ENCODE data around the gene XPO1.

XPO1 gene

DNA sequence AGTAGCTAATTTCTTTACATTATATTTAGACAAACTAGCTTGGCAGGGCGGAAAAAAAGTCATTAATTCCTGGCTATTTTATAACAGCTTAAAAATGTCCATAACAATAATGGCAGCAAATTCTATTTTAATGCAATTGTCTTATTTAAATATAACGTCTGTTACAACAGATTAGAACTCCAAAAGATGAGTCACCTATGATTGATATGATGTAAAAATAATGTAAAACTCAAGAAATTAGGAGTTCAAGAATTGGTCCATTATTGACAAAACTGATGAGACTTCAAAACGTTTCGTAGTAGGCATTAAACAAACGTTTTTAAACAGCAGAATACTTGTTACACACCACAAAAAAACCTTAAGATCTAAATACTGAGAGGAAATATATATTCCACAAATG, 2.7 kb downstream of the XPO1 start:
- in situ Hi-C loops (cut with MboI; ENCODE audit: low sequenced_read_pairs, unreplicated experiment), result no loop called here
- DNase-seq (ENCODE audit: low spot score), result no peak
- TF ChIP-seq, protein P1, sequence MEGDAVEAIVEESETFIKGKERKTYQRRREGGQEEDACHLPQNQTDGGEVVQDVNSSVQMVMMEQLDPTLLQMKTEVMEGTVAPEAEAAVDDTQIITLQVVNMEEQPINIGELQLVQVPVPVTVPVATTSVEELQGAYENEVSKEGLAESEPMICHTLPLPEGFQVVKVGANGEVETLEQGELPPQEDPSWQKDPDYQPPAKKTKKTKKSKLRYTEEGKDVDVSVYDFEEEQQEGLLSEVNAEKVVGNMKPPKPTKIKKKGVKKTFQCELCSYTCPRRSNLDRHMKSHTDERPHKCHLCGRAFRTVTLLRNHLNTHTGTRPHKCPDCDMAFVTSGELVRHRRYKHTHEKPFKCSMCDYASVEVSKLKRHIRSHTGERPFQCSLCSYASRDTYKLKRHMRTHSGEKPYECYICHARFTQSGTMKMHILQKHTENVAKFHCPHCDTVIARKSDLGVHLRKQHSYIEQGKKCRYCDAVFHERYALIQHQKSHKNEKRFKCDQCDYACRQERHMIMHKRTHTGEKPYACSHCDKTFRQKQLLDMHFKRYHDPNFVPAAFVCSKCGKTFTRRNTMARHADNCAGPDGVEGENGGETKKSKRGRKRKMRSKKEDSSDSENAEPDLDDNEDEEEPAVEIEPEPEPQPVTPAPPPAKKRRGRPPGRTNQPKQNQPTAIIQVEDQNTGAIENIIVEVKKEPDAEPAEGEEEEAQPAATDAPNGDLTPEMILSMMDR (IDR thresholded peaks at IDR 0.05; ENCODE audit: borderline replicate concordance, control extremely low read depth, extremely low read depth, insufficient read depth, missing control alignments), result no peak

DNA sequence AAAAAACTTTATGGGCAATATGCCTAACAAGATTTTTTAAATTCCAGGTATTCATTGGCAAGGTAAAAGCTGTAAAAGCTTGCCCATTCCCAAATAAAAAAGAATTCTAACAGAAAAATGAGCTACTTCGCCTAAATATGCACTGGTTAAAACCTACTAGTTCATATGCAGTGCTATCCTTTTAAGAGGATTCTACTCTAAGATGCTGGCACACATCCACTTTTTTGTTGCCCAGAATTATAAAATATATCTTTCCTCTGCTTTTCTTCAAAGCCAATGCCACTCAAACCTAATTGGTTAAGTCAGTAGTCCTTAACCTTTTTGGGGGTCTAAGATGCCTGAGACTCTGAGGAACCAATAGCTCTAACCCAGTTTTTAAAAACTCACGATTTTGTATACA, 3.2 kb downstream of the XPO1 start:
- TF ChIP-seq, protein P1 (IDR thresholded peaks at IDR 0.05; ENCODE audit: borderline replicate concordance, control extremely low read depth, extremely low read depth, insufficient read depth, missing control alignments), result no peak
- in situ Hi-C loops (cut with MboI; ENCODE audit: low sequenced_read_pairs, unreplicated experiment), result no loop called here
- no peak for DNase-seq (ENCODE audit: low spot score)

GRCh38 chr2:61530749-61531148, 7.4 kb downstream of the XPO1 start:
- TF ChIP-seq, protein P1 (IDR thresholded peaks at IDR 0.05; ENCODE audit: borderline replicate concordance, control extremely low read depth, extremely low read depth, insufficient read depth, missing control alignments), result no peak
- DNase-seq (ENCODE audit: low spot score), result no peak
- in situ Hi-C loops (cut with MboI; ENCODE audit: low sequenced_read_pairs, unreplicated experiment), result no loop called here

DNA sequence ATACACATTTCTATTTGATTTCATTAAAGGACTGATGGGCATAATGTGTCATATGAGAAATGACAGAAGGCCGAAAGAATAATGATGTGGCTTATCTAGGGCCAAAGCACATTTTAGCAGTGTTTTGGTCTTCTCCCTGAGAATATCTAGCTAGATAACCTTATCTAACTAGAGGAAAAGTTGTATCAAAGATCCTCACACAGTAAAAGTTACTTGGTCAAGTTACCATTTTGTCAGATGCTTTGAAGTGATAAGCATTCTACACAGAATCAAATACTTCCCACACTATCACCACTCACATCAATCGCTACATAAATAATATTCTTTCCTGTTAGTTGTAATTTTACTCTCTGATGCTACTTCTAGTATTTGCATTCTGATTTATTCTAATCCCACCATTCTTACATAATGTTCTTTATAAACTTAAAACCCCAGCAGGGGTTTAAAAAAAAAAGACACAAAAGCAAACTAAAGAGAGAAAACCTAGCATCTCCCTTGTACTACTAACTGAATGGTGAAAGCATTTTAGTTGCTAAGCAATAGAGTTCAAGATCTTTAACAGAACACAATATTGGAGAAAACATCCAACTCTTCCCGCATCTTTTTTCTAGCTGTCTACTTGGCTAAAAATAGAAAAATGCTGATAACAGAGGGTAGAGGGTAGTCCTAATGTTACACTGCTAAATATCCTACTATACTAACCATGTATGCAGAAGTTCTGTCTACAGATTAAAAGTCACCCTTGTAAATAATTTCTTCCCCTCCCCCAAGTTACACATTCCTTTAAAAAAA, 8.0 kb downstream of the XPO1 start:
- TF ChIP-seq, protein P1 (IDR thresholded peaks at IDR 0.05; ENCODE audit: borderline replicate concordance, control extremely low read depth, extremely low read depth, insufficient read depth, missing control alignments), result no peak
- in situ Hi-C loops (cut with MboI; ENCODE audit: low sequenced_read_pairs, unreplicated experiment), result no loop called here
- no peak for DNase-seq (ENCODE audit: low spot score)

DNA sequence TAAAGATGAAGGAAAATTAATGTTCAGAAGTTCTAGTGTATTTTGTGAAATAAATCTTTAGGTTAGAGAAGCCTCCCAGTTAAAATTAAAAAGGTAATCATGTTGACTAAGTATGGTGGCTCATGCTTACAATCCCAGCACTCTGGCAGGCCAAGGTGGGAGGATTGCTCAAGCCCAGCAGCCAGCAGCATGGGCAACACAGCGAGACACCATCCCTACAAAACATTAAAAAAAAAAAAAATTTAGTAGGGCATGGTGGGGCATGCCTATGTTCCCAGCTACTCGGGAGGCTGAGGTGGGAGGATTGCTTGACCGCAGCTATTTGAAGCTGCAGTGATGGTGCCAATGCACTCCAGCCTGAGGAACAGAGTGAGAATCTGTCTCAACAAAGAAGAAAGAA, 17.9 kb downstream of the XPO1 start:
- no peak for DNase-seq (ENCODE audit: low spot score)
- TF ChIP-seq, protein P1 (IDR thresholded peaks at IDR 0.05; ENCODE audit: borderline replicate concordance, control extremely low read depth, extremely low read depth, insufficient read depth, missing control alignments), result no peak
- in situ Hi-C loops (cut with MboI; ENCODE audit: low sequenced_read_pairs, unreplicated experiment), result no loop called here

DNA sequence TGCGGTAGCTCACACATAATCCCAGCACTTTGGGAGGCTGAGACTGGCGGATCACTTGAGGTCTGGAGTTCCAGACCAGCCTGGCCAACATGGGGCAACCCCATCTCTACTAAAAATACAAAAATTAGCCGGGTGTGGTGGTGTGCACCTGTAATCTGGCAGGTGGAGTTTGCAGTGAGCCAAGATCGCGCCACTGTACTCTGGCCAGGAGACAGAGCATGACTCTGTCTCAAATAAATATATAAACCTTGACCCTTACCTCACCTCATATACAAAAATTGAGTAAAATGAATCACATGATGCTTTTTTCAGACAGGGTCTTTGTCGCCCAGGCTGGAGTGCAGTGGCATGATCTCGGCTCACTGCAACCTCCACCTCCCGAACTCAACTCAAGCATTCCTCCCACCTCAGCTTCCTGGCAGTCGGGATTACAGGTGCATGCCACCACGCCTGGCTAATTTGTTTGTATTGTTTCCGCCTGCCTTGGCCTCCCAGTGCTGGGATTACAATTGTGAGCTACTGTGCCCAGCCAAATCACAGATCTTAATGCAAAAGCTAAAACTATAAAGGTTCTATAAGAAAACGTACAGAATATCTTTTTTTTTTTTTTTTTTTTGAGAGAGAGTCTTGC, 25.3 kb downstream of the XPO1 start:
- in situ Hi-C loops (cut with MboI; ENCODE audit: low sequenced_read_pairs, unreplicated experiment), result no loop called here
- TF ChIP-seq, protein P1 (IDR thresholded peaks at IDR 0.05; ENCODE audit: borderline replicate concordance, control extremely low read depth, extremely low read depth, insufficient read depth, missing control alignments), result no peak

More for the DNA sequence above, 25.3 kb downstream of the XPO1 start:
- DNase-seq (ENCODE audit: low spot score), result no peak
